ENCODE measurements around the gene PIK3C3. TPM values are rescaled to one million over a fixed set of nuclear protein-coding genes. Genes with fewer than 3 reads are reported as not detected.

Gene PIK3C3
- total RNA-seq, 4 donors from 2014 or later: 24.3 to 39.1 (median 28.8) TPM

DNA sequence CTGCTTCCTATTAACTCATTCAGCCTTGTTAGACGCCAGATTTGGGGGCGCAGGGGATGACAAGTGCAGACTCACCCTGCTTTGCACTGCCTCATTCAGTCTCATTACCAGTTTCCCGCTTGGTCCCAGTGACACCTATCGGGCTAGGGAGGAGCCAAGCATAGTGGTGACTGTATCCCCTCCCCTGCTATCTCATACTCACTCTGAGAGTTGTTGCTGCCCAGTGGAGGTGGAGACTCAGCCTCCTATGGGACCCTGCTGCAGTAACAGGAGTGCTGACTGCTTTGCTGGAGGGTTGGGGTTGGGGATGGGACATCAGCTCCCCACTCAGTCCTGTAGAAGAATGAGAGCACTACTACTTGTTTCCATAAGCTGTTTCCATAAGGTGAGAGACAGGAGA is 21.3 kb upstream of the PIK3C3 start:
- H3K4me3 ChIP-seq: no peak overlapping the region
- DNase-seq (ENCODE audit: extremely low spot score): no peak
- no peak for TF ChIP-seq POLR2A (IDR thresholded peaks at IDR 0.05; ENCODE audit: low read depth)
- TF ChIP-seq POLR2AphosphoS5 (IDR thresholded peaks at IDR 0.05): no peak
- TF ChIP-seq, protein P1, sequence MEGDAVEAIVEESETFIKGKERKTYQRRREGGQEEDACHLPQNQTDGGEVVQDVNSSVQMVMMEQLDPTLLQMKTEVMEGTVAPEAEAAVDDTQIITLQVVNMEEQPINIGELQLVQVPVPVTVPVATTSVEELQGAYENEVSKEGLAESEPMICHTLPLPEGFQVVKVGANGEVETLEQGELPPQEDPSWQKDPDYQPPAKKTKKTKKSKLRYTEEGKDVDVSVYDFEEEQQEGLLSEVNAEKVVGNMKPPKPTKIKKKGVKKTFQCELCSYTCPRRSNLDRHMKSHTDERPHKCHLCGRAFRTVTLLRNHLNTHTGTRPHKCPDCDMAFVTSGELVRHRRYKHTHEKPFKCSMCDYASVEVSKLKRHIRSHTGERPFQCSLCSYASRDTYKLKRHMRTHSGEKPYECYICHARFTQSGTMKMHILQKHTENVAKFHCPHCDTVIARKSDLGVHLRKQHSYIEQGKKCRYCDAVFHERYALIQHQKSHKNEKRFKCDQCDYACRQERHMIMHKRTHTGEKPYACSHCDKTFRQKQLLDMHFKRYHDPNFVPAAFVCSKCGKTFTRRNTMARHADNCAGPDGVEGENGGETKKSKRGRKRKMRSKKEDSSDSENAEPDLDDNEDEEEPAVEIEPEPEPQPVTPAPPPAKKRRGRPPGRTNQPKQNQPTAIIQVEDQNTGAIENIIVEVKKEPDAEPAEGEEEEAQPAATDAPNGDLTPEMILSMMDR (IDR thresholded peaks at IDR 0.05): no peak
- no peak for TF ChIP-seq EP300 (IDR thresholded peaks at IDR 0.05)
- H3K4me1 ChIP-seq: no peaks in the 10 kb centered on the region
- 84% methylated on average over 4 of the region's 4 CpGs for WGBS
- H3K9me3 ChIP-seq: no peaks in the 10 kb centered on the region
- intact Hi-C loops (cut with DNase I): no loop called here
- no peaks in the 10 kb centered on the region for H3K36me3 ChIP-seq
- no peak overlapping the region for H3K27ac ChIP-seq (replicated peaks in 1 of 4)
- peaks cover 0 to 10% (median 0%) of the 10 kb centered on the region in 4 donors for H3K27me3 ChIP-seq

DNA sequence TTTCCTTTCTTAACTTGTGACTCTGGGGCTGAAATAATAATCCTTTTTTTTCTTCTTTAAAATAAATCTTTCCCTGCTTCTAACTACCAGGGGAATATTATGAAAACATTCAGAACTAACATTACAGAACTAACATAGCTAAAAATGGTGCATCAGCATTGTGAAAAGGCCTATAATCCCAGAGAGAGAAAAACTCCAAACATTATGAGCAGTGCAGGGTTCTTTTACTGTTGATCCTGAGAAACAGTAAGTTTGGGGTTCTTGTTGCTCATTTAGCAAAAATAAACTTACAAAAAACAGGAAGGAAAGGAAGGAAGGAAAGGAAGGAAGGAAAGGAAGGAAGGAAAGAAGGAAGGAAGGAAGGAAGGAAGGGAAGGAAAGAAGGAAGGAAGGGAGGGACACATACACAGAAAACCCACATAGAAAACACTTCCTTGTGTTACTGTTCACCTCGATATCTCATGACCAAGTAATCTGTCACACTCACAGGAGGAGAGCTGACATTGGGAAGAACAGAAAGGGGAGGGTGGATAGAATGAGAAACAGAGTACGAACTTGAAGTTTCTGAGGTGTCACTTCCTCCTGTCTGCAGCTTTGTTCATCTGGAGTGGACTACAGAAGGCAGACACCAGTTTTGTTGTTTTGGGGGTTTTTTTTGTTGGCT is 18.4 kb upstream of the PIK3C3 start:
- no peak overlapping the region for H3K4me3 ChIP-seq
- TF ChIP-seq POLR2A (IDR thresholded peaks at IDR 0.05; ENCODE audit: low read depth) (no peak), EP300 (IDR thresholded peaks at IDR 0.05) (no peak), POLR2AphosphoS5 (IDR thresholded peaks at IDR 0.05) (no peak)
- TF ChIP-seq, protein P1 (IDR thresholded peaks at IDR 0.05): no peak
- intact Hi-C loops (cut with DNase I): no loop called here
- WGBS: 15% methylated on average over 2 of the region's 2 CpGs
- no peaks in the 10 kb centered on the region for H3K4me1 ChIP-seq
- H3K9me3 ChIP-seq: no peaks in the 10 kb centered on the region
- no peaks in the 10 kb centered on the region for H3K36me3 ChIP-seq
- peaks cover 0 to 13% (median 0%) of the 10 kb centered on the region in 4 donors for H3K27me3 ChIP-seq
- no peak for DNase-seq (ENCODE audit: extremely low spot score)
- no peak overlapping the region for H3K27ac ChIP-seq (replicated peaks in 1 of 4)

DNA sequence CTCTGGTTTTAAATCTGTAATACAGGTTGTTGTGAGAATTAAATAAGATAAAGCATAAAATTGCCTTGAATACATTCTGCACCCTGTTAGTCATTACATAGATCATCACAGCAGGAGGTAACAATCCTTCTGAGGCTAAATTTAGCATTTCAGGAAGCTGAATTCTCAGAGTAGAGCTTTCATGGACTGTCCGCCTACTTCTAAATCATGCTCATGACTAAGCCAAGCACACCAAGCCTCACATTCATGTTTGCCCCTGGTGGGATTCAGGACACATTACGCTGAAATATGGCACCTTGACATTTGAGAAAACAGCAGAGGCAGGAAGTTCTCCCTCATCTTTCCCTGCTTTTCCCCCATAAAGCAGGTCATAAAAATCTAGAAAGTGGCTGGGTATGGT is 16.6 kb upstream of the PIK3C3 start:
- no peaks in the 10 kb centered on the region for H3K9me3 ChIP-seq
- H3K36me3 ChIP-seq: no peaks in the 10 kb centered on the region
- H3K27me3 ChIP-seq: peaks cover 0 to 17% (median 0%) of the 10 kb centered on the region in 4 donors
- no peaks in the 10 kb centered on the region for H3K4me1 ChIP-seq
- no peak overlapping the region for H3K27ac ChIP-seq (replicated peaks in 1 of 4)
- DNase-seq (ENCODE audit: extremely low spot score): no peak
- H3K4me3 ChIP-seq: no peak overlapping the region
- TF ChIP-seq POLR2AphosphoS5 (IDR thresholded peaks at IDR 0.05) (no peak), POLR2A (IDR thresholded peaks at IDR 0.05; ENCODE audit: low read depth) (no peak), EP300 (IDR thresholded peaks at IDR 0.05) (no peak)
- TF ChIP-seq, protein P1 (IDR thresholded peaks at IDR 0.05): no peak
- 91% methylated on average over 2 of the region's 2 CpGs for WGBS
- intact Hi-C loops (cut with DNase I): no loop called here

DNA sequence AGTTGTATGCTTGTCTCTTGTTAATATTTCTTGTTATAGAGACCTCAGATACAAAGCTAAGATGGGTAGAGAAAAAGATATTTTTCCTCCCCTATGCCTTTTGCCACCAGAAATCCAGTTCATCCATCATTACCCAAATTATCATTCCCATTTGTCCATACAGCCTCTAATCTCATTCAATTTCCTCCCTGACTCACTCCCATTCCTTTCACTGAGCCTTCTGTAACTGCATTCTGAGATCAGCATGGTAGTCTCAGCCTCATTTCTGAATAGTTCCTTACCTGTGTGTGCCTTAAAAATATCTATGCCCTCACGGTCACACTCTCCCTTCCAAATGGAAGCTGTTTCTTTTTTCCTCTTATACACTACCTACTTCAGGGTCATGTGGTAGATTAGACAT is 15.7 kb upstream of the PIK3C3 start:
- WGBS: 74% methylated on average over 1 of the region's 1 CpG
- H3K27ac ChIP-seq (replicated peaks in 1 of 4): no peak overlapping the region
- no peak overlapping the region for H3K4me3 ChIP-seq
- TF ChIP-seq POLR2AphosphoS5 (IDR thresholded peaks at IDR 0.05) (no peak), POLR2A (IDR thresholded peaks at IDR 0.05; ENCODE audit: low read depth) (no peak), EP300 (IDR thresholded peaks at IDR 0.05) (no peak)
- TF ChIP-seq, protein P1 (IDR thresholded peaks at IDR 0.05): no peak
- intact Hi-C loops (cut with DNase I): no loop called here
- no peak for DNase-seq (ENCODE audit: extremely low spot score)
- H3K36me3 ChIP-seq: no peaks in the 10 kb centered on the region
- H3K27me3 ChIP-seq: peaks cover 0 to 16% (median 0%) of the 10 kb centered on the region in 4 donors
- no peaks in the 10 kb centered on the region for H3K4me1 ChIP-seq
- H3K9me3 ChIP-seq: no peaks in the 10 kb centered on the region

Measured in esophagus muscularis mucosa (tissue), 4 donors.